H9 (cell line): ENCODE measurements around the gene NUP210. TPM values are rescaled to one million over a fixed set of nuclear protein-coding genes. Genes with fewer than 3 reads are reported as not detected.

Experiments
- DNase-seq: peaks from one replicate; pipeline ENCODE4 v3.0.0-alpha.2; 2017
- H2AFZ ChIP-seq: one replicate; pipeline ENCODE4 v1.6.1; 2013; ENCODE audit warnings: mild to moderate bottlenecking, low read length, control low read depth, moderate library complexity
- H2AK5ac ChIP-seq: 2 replicates; pipeline ENCODE4 v1.6.1; 2013; ENCODE audit warnings: low read length, control low read depth, mixed read lengths; ENCODE audit not compliant: insufficient read length
- H2BK120ac ChIP-seq: one replicate; pipeline ENCODE4 v1.6.1; 2013; ENCODE audit warnings: low read depth, mild to moderate bottlenecking, low read length, control low read depth, inconsistent platforms; ENCODE audit not compliant: poor library complexity, severe bottlenecking
- H2BK12ac ChIP-seq: 2 replicates; pipeline ENCODE4 v1.6.1; 2013; ENCODE audit warnings: low read length, control low read depth, mixed read lengths, low read depth; ENCODE audit not compliant: insufficient read length
- H2BK15ac ChIP-seq: 2 replicates; pipeline ENCODE4 v1.6.1; 2013; ENCODE audit warnings: low read depth, low read length, control low read depth
- H2BK20ac ChIP-seq: one replicate; pipeline ENCODE4 v1.6.1; 2013; ENCODE audit warnings: low read depth, mild to moderate bottlenecking, low read length, control low read depth, inconsistent platforms; ENCODE audit not compliant: poor library complexity, severe bottlenecking
- H2BK5ac ChIP-seq: 2 replicates; pipeline ENCODE4 v1.6.1; 2013; ENCODE audit warnings: low read length, control low read depth, mixed read lengths; ENCODE audit not compliant: insufficient read length
- H3K14ac ChIP-seq: 2 replicates; pipeline ENCODE4 v1.6.1; 2013; ENCODE audit warnings: low read length, control low read depth; ENCODE audit not compliant: insufficient read depth
- H3K18ac ChIP-seq: 2 replicates; pipeline ENCODE4 v1.6.1; 2013; ENCODE audit warnings: low read depth, mild to moderate bottlenecking, mixed read lengths, low read length, control low read depth; ENCODE audit not compliant: insufficient read length
- H3K23ac ChIP-seq: 2 replicates; pipeline ENCODE4 v1.6.1; 2013; ENCODE audit warnings: low read length, control low read depth, mixed read lengths, low read depth; ENCODE audit not compliant: insufficient read length
- H3K23me2 ChIP-seq: 2 replicates; pipeline ENCODE4 v1.6.1; 2013; ENCODE audit warnings: low read depth, mild to moderate bottlenecking, mixed read lengths, low read length, control low read depth; ENCODE audit not compliant: insufficient read length, poor library complexity, severe bottlenecking
- H3K27ac ChIP-seq: 2 replicates; pipeline ENCODE4 v1.5.1; 2013; ENCODE audit warnings: low read length, control low read depth, mixed read lengths, low read depth; ENCODE audit not compliant: insufficient read length
- H3K27me3 ChIP-seq: 2 replicates; pipeline ENCODE4 v1.6.1; 2013; ENCODE audit warnings: low read length, control low read depth, inconsistent platforms; ENCODE audit not compliant: insufficient read depth
- H3K4ac ChIP-seq: 2 replicates; pipeline ENCODE4 v1.6.1; 2013; ENCODE audit warnings: low read depth, mild to moderate bottlenecking, control low read depth, inconsistent platforms, low read length, moderate library complexity
- H3K4me1 ChIP-seq: 2 replicates; pipeline ENCODE4 v1.6.1; 2013; ENCODE audit warnings: low read length, control low read depth, inconsistent platforms; ENCODE audit not compliant: insufficient read depth
- H3K4me2 ChIP-seq: 2 replicates; pipeline ENCODE4 v1.6.1; 2013; ENCODE audit warnings: low read length, control low read depth, mixed read lengths; ENCODE audit not compliant: insufficient read length, insufficient read depth
- H3K56ac ChIP-seq: 2 replicates; pipeline ENCODE4 v1.6.1; 2013; ENCODE audit warnings: low read depth, mild to moderate bottlenecking, mixed read lengths, low read length, control low read depth; ENCODE audit not compliant: insufficient read length
- H3K79me1 ChIP-seq: 2 replicates; pipeline ENCODE4 v1.6.1; 2013; ENCODE audit warnings: low read depth, mild to moderate bottlenecking, moderate library complexity, low read length, control low read depth, inconsistent platforms; ENCODE audit not compliant: insufficient read depth, poor library complexity, severe bottlenecking
- H3K79me2 ChIP-seq: 2 replicates; pipeline ENCODE4 v1.6.1; 2013; ENCODE audit warnings: low read length, control low read depth, inconsistent platforms; ENCODE audit not compliant: insufficient read depth
- H3K9ac ChIP-seq: 2 replicates; pipeline ENCODE4 v1.6.1; 2013; ENCODE audit warnings: low read length, control low read depth, mixed read lengths; ENCODE audit not compliant: insufficient read length; ENCODE audit errors: extremely low read depth
- H3K9me3 ChIP-seq: one replicate; pipeline ENCODE4 v1.6.1; 2013; ENCODE audit warnings: low read depth, low read length, inconsistent platforms; ENCODE audit not compliant: control insufficient read depth
- H3T11ph ChIP-seq: one replicate; pipeline ENCODE4 v1.6.1; 2013; ENCODE audit warnings: mild to moderate bottlenecking, low read length, control low read depth, inconsistent platforms
- H4K20me1 ChIP-seq: one replicate; pipeline ENCODE4 v1.6.1; 2013; ENCODE audit not compliant: control insufficient read depth, insufficient read length, insufficient read depth
- H4K5ac ChIP-seq: 2 replicates; pipeline ENCODE4 v1.6.1; 2013; ENCODE audit warnings: low read depth, mild to moderate bottlenecking, mixed read lengths, low read length, control low read depth; ENCODE audit not compliant: insufficient read length
- H4K8ac ChIP-seq: replicated peaks from 2 replicates; pipeline ENCODE4 v1.6.1; 2013; ENCODE audit warnings: low read length, control low read depth, mixed read lengths, low read depth; ENCODE audit not compliant: insufficient read length
- H4K91ac ChIP-seq: 2 replicates; pipeline ENCODE4 v1.6.1; 2013; ENCODE audit warnings: low read depth, mild to moderate bottlenecking, moderate library complexity, mixed read lengths, low read length, control low read depth; ENCODE audit not compliant: insufficient read length
- H3K27ac Mint-ChIP-seq, 3 experiments: 2 replicates in 2 of 3; 3 replicates in 1 of 3; pipeline ENCODE4 v1.8.0; 2020 to 2021; ENCODE audit warnings: mixed read lengths in 3 of 3, mild to moderate bottlenecking in 1 of 3, moderate library complexity in 1 of 3
- H3K27me3 Mint-ChIP-seq: 2 replicates; pipeline ENCODE4 v1.8.0; 2021; ENCODE audit warnings: low read depth, mild to moderate bottlenecking, moderate library complexity, mixed read lengths
- H3K36me3 Mint-ChIP-seq, 3 experiments: 2 replicates in 2 of 3; 3 replicates in 1 of 3; pipeline ENCODE4 v1.8.0; 2020 to 2021; ENCODE audit warnings: low read depth in 3 of 3, mixed read lengths in 3 of 3; ENCODE audit not compliant: insufficient read depth in 1 of 3
- H3K4me1 Mint-ChIP-seq, 2 experiments: 2 replicates each; pipeline ENCODE4 v1.8.0; 2020; ENCODE audit warnings: mixed read lengths in 2 of 2
- H3K4me3 Mint-ChIP-seq, 2 experiments: 2 replicates in 1 of 2; 3 replicates in 1 of 2; pipeline ENCODE4 v1.8.0; 2020 to 2021; ENCODE audit warnings: mild to moderate bottlenecking in 2 of 2, mixed read lengths in 2 of 2, moderate library complexity in 1 of 2
- H3K9me3 Mint-ChIP-seq, 2 experiments: 2 replicates in 1 of 2; 3 replicates in 1 of 2; pipeline ENCODE4 v1.8.0; 2020; ENCODE audit warnings: mild to moderate bottlenecking in 2 of 2, mixed read lengths in 2 of 2, moderate library complexity in 1 of 2
- CTCF ChIP-seq: fragments of 200-600 bp; sonication (generic); conservative IDR thresholded peaks from 3 replicates; pipeline ENCODE4 v1.8.0; 2021; ENCODE audit warnings: antibody characterized with exemption, mild to moderate bottlenecking
- WGBS: extraction: QIAGEN DNeasy Blood & Tissue Kit; methylation state at CpG from one replicate; pipeline ENCODE4 v1.1.7; 2013; ENCODE audit warnings: missing lambda C conversion rate, low lambda C conversion rate, mixed read lengths; ENCODE audit not compliant: insufficient read length; ENCODE audit errors: extremely low coverage; 5-methylcytosine and 5-hydroxymethylcytosine counted together
- total RNA-seq: library from RNA; stranded (reverse); gene quantifications from 2 replicates; pipeline ENCODE4 v1.2.1, GENCODE V29; 2021

NUP210 gene
- total RNA-seq, 1 experiment from 2014 or later = 48.8 TPM

GRCh38 chr3:13424141-13424844 is 4.2 kb upstream of the NUP210 start:
- Histone ChIP-seq H4K91ac (no peak overlapping the region), H3K18ac (no peak overlapping the region), H3K27ac (no peak overlapping the region), H2BK12ac (no peak overlapping the region), H4K5ac (no peak overlapping the region), H4K8ac (no peak overlapping the region), H3K9ac (no peak overlapping the region), H3K79me2 (no peaks in the 10 kb centered on the region), H3K23me2 (peaks cover 6% of the 10 kb centered on the region), H3K79me1 (no peaks in the 10 kb centered on the region), H3K23ac (no peak overlapping the region), H2AK5ac (no peak overlapping the region), H2BK15ac (no peak overlapping the region), H2AFZ (no peak overlapping the region), H3K9me3 (no peaks in the 10 kb centered on the region), H3K4ac (no peak overlapping the region), H3K56ac (no peak overlapping the region), H3K4me2 (no peak overlapping the region), H3K14ac (no peak overlapping the region; the same call in 1 of the 2 replicates), H3K4me1 (peaks cover 4% of the 10 kb centered on the region; the same call in 1 of the 2 replicates), H2BK5ac (no peak overlapping the region), H2BK20ac (no peak overlapping the region), H2BK120ac (no peak overlapping the region), H3K27me3 (no peaks in the 10 kb centered on the region), H3T11ph (no peak overlapping the region), H4K20me1 (peaks cover 2% of the 10 kb centered on the region)
- Mint-ChIP-seq H3K4me3 (no peak overlapping the region), H3K9me3 (no peaks in the 10 kb centered on the region; a peak in 2 of 5 replicates), H3K4me1 (peaks cover 9 to 11% of the 10 kb centered on the region in 2 experiments), H3K36me3 (no peaks in the 10 kb centered on the region), H3K27ac (no peak overlapping the region), H3K27me3 (peaks cover 8% of the 10 kb centered on the region)
- no peak for DNase-seq
- TF ChIP-seq CTCF = no peak
- no CpG with 5 or more reads among the region's 3 CpGs for WGBS
